HepG2 (cell line): ENCODE results near the gene WDR5B. TPM values are rescaled to one million over a fixed set of nuclear protein-coding genes. Genes with fewer than 3 reads are reported as not detected.

Experiments
- ATAD3A ChIP-seq: sonication (generic); formaldehyde crosslinking; IDR thresholded peaks from 2 replicates; pipeline ENCODE4 v1.4.0; 2020; ENCODE audit warnings: missing genetic modification reagents
- BORCS8-MEF2B ChIP-seq: sonication (generic); formaldehyde crosslinking; IDR thresholded peaks from 2 replicates; pipeline ENCODE4 v1.8.0; 2022; ENCODE audit warnings: mild to moderate bottlenecking, missing genetic modification reagents
- DNMT1 ChIP-seq: sonication (generic); formaldehyde crosslinking; IDR thresholded peaks from 2 replicates; pipeline ENCODE4 v1.5.1; 2020; ENCODE audit warnings: mild to moderate bottlenecking, missing genetic modification reagents
- DNMT3B ChIP-seq: conservative IDR thresholded peaks from 2 replicates; pipeline ENCODE4 v1.6.1; 2016; ENCODE audit warnings: missing biosample characterization, control low read depth
- ETS1 ChIP-seq: sonication (generic); formaldehyde crosslinking; IDR thresholded peaks from 2 replicates; pipeline ENCODE4 v1.4.0; 2020; ENCODE audit warnings: missing genetic modification reagents
- HDAC2 ChIP-seq: sonication (generic); formaldehyde crosslinking; IDR thresholded peaks from 2 replicates; pipeline ENCODE4 v1.4.0; 2020; ENCODE audit warnings: missing genetic modification reagents
- NFIC ChIP-seq: IDR thresholded peaks from 2 replicates; pipeline ENCODE4 v1.6.1; 2012; ENCODE audit warnings: mild to moderate bottlenecking, low read length, inconsistent platforms
- PHF8 ChIP-seq: sonication (generic); formaldehyde crosslinking; IDR thresholded peaks from 2 replicates; pipeline ENCODE4 v1.5.0; 2020; ENCODE audit warnings: missing genetic modification reagents
- TCF12 ChIP-seq, 2 experiments: fragments of 450-650 bp in 1 of 2; sonication (generic) in 1 of 2; formaldehyde crosslinking in 1 of 2; IDR thresholded peaks; 2 replicates each; pipeline versions ENCODE4 v1.6.1 to v1.8.0; 2017 to 2022; ENCODE audit warnings: antibody characterized with exemption in 1 of 2, mild to moderate bottlenecking in 1 of 2, missing genetic modification reagents in 1 of 2, moderate library complexity in 1 of 2
- TP53 ChIP-seq: sonication (generic); formaldehyde crosslinking; conservative IDR thresholded peaks from 2 replicates; pipeline ENCODE4 v1.4.0; 2020; ENCODE audit warnings: missing genetic modification reagents
- ZBTB42 ChIP-seq: sonication (generic); formaldehyde crosslinking; IDR thresholded peaks from 2 replicates; pipeline ENCODE4 v1.5.0; 2020; ENCODE audit warnings: mild to moderate bottlenecking, missing genetic modification reagents
- ZFP36L2 ChIP-seq: sonication (generic); formaldehyde crosslinking; IDR thresholded peaks from 2 replicates; pipeline ENCODE4 v1.4.0; 2020; ENCODE audit warnings: missing genetic modification reagents
- ZNF121 ChIP-seq: sonication (generic); formaldehyde crosslinking; IDR thresholded peaks from 2 replicates; pipeline ENCODE4 v1.5.0; 2020; ENCODE audit warnings: mild to moderate bottlenecking, missing genetic modification reagents
- ZNF224 ChIP-seq: sonication (generic); formaldehyde crosslinking; IDR thresholded peaks from 2 replicates; pipeline ENCODE4 v1.5.0; 2020; ENCODE audit warnings: mild to moderate bottlenecking, missing genetic modification reagents
- ZNF350 ChIP-seq: sonication (generic); formaldehyde crosslinking; IDR thresholded peaks from 2 replicates; pipeline ENCODE4 v1.4.0; 2020; ENCODE audit warnings: mild to moderate bottlenecking, low read depth, missing genetic modification reagents, borderline replicate concordance
- ZNF557 ChIP-seq: sonication (generic); formaldehyde crosslinking; IDR thresholded peaks from 2 replicates; pipeline ENCODE4 v1.4.0; 2020; ENCODE audit warnings: missing genetic modification reagents
- ZNF562 ChIP-seq: sonication (generic); formaldehyde crosslinking; IDR thresholded peaks from 2 replicates; pipeline ENCODE4 v1.8.0; 2022; ENCODE audit warnings: missing genetic modification reagents, borderline replicate concordance
- ZNF564 ChIP-seq: sonication (generic); formaldehyde crosslinking; IDR thresholded peaks from 2 replicates; pipeline ENCODE4 v1.8.1; 2023; ENCODE audit warnings: mild to moderate bottlenecking, missing genetic modification reagents
- ZNF678 ChIP-seq: sonication (generic); formaldehyde crosslinking; IDR thresholded peaks from 2 replicates; pipeline ENCODE4 v1.4.0; 2020; ENCODE audit warnings: mild to moderate bottlenecking, missing genetic modification reagents
- ZNF713 ChIP-seq: sonication (generic); formaldehyde crosslinking; IDR thresholded peaks from 2 replicates; pipeline ENCODE4 v1.4.0; 2020; ENCODE audit warnings: mild to moderate bottlenecking, missing genetic modification reagents
- ZNF83 ChIP-seq: sonication (generic); formaldehyde crosslinking; IDR thresholded peaks from 2 replicates; pipeline ENCODE4 v1.4.0; 2020; ENCODE audit warnings: missing genetic modification reagents, mild to moderate bottlenecking, borderline replicate concordance
- polyA plus RNA-seq, 8 experiments: library from polyadenylated mRNA; depleted of rRNA in 3 of 8; stranded (reverse) in 7 of 8; unstranded in 1 of 8; fragments of >200 nt; fragmentation: Illumina TruSeq in 4 of 8; extraction: Trizol in 4 of 8; gene quantifications; 2 replicates each; pipeline versions ENCODE4 v1.2.1 to v1.2.3, GENCODE V29; 2011 to 2016; ENCODE audit warnings: low read depth in 4 of 8, missing spikeins in 1 of 8, mixed read lengths in 1 of 8; ENCODE audit not compliant: insufficient read depth in 1 of 8
- total RNA-seq, 5 experiments: library from RNA; depleted of rRNA; stranded (reverse); fragments of >200 nt; fragmentation: Illumina TruSeq; extraction: Trizol; gene quantifications; 2 replicates each; pipeline ENCODE4 v1.2.3, GENCODE V29; 2016; ENCODE audit warnings: low read depth in 1 of 5
- TF ChIP-seq, protein P1 (sequence below): sonication (generic); formaldehyde crosslinking; IDR thresholded peaks from 2 replicates; pipeline ENCODE4 v1.4.0; 2020; ENCODE audit warnings: low read depth, mild to moderate bottlenecking, missing genetic modification reagents
- TF ChIP-seq, protein P2 (sequence below): sonication (generic); formaldehyde crosslinking; IDR thresholded peaks from 2 replicates; pipeline ENCODE4 v1.4.0; 2020; ENCODE audit warnings: low read depth, missing genetic modification reagents
- TF ChIP-seq, protein P3 (sequence below): fragments of 450-650 bp; IDR thresholded peaks from 2 replicates; pipeline ENCODE4 v1.6.1; 2016

The WDR5B gene
- total and polyA plus RNA-seq, 2 of the 13 experiments (the other 11 are each of a cell fraction or from before 2014, with no cell fraction given): 2.5 to 3.6 TPM

- TF ChIP-seq BORCS8-MEF2B (no peak), PHF8 (no peak), ETS1 (CRISPR knock-in tag) (no peak), ATAD3A (CRISPR knock-in tag) (no peak), TP53 (CRISPR knock-in tag) (no peak), ZNF562 (CRISPR knock-in tag) (no peak), TCF12 (IDR thresholded peaks at IDR 0.05) (no peak), TCF12 (CRISPR knock-in tag; IDR thresholded peaks at IDR 0.05) (no peak), ZNF350 (CRISPR knock-in tag) (no peak), ZNF678 (CRISPR knock-in tag) (no peak), ZNF224 (CRISPR knock-in tag) (no peak), ZBTB42 (CRISPR knock-in tag) (no peak), ZNF121 (CRISPR knock-in tag) (no peak), HDAC2 (CRISPR knock-in tag) (peak; percentile 75; the same call in 1 of the 2 replicates), ZFP36L2 (CRISPR knock-in tag) (no peak), ZNF557 (CRISPR knock-in tag) (no peak), DNMT1 (CRISPR knock-in tag) (no peak), NFIC (peak; percentile 77), ZNF564 (no peak), DNMT3B (no peak), ZNF83 (CRISPR knock-in tag) (no peak), ZNF713 (no peak)
- TF ChIP-seq, protein P1, sequence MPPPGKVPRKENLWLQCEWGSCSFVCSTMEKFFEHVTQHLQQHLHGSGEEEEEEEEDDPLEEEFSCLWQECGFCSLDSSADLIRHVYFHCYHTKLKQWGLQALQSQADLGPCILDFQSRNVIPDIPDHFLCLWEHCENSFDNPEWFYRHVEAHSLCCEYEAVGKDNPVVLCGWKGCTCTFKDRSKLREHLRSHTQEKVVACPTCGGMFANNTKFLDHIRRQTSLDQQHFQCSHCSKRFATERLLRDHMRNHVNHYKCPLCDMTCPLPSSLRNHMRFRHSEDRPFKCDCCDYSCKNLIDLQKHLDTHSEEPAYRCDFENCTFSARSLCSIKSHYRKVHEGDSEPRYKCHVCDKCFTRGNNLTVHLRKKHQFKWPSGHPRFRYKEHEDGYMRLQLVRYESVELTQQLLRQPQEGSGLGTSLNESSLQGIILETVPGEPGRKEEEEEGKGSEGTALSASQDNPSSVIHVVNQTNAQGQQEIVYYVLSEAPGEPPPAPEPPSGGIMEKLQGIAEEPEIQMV: no peak
- TF ChIP-seq, protein P2, sequence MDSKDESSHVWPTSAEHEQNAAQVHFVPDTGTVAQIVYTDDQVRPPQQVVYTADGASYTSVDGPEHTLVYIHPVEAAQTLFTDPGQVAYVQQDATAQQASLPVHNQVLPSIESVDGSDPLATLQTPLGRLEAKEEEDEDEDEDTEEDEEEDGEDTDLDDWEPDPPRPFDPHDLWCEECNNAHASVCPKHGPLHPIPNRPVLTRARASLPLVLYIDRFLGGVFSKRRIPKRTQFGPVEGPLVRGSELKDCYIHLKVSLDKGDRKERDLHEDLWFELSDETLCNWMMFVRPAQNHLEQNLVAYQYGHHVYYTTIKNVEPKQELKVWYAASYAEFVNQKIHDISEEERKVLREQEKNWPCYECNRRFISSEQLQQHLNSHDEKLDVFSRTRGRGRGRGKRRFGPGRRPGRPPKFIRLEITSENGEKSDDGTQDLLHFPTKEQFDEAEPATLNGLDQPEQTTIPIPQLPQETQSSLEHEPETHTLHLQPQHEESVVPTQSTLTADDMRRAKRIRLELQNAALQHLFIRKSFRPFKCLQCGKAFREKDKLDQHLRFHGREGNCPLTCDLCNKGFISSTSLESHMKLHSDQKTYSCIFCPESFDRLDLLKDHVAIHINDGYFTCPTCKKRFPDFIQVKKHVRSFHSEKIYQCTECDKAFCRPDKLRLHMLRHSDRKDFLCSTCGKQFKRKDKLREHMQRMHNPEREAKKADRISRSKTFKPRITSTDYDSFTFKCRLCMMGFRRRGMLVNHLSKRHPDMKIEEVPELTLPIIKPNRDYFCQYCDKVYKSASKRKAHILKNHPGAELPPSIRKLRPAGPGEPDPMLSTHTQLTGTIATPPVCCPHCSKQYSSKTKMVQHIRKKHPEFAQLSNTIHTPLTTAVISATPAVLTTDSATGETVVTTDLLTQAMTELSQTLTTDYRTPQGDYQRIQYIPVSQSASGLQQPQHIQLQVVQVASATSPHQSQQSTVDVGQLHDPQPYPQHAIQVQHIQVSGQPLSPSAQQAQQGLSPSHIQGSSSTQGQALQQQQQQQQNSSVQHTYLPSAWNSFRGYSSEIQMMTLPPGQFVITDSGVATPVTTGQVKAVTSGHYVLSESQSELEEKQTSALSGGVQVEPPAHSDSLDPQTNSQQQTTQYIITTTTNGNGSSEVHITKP (CRISPR knock-in tag): no peak
- TF ChIP-seq, protein P3, sequence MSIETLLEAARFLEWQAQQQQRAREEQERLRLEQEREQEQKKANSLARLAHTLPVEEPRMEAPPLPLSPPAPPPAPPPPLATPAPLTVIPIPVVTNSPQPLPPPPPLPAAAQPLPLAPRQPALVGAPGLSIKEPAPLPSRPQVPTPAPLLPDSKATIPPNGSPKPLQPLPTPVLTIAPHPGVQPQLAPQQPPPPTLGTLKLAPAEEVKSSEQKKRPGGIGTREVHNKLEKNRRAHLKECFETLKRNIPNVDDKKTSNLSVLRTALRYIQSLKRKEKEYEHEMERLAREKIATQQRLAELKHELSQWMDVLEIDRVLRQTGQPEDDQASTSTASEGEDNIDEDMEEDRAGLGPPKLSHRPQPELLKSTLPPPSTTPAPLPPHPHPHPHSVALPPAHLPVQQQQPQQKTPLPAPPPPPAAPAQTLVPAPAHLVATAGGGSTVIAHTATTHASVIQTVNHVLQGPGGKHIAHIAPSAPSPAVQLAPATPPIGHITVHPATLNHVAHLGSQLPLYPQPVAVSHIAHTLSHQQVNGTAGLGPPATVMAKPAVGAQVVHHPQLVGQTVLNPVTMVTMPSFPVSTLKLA: no peak
Measured at GRCh38 chr3:122391681-122392446, 24.0 kb downstream of the WDR5B start (continued).
